ENCODE measurements around the gene AHNAK.

DNA sequence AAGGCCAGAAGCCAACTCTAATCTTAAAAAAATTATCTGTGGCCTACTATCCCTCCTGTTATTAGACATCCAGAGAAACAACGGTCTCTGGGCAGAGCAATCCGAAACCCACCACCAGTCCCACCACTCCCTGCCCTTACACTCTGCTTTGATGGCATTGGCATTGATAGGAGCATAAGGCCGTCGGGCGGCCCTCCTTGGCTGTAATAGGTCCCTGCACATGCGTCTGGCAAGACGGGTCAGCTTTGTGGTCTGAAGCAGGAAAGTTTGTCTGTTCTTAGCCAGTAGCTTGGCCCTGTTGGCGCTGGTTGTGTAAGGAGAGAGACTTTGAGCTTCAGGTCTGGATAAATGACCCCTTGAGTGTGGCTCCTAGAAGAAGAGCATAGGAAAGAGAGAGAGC is 48.5 kb upstream of the AHNAK start:
- TF ChIP-seq, protein P1, sequence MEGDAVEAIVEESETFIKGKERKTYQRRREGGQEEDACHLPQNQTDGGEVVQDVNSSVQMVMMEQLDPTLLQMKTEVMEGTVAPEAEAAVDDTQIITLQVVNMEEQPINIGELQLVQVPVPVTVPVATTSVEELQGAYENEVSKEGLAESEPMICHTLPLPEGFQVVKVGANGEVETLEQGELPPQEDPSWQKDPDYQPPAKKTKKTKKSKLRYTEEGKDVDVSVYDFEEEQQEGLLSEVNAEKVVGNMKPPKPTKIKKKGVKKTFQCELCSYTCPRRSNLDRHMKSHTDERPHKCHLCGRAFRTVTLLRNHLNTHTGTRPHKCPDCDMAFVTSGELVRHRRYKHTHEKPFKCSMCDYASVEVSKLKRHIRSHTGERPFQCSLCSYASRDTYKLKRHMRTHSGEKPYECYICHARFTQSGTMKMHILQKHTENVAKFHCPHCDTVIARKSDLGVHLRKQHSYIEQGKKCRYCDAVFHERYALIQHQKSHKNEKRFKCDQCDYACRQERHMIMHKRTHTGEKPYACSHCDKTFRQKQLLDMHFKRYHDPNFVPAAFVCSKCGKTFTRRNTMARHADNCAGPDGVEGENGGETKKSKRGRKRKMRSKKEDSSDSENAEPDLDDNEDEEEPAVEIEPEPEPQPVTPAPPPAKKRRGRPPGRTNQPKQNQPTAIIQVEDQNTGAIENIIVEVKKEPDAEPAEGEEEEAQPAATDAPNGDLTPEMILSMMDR (conservative IDR thresholded peaks at IDR 0.05 in 1 of 2, IDR thresholded peaks at IDR 0.05 in 1 of 2; ENCODE audit: low read depth in 1 of 2, low read length in 2 of 2): no peak
- no peak for TF ChIP-seq EZH2 (IDR thresholded peaks at IDR 0.05; ENCODE audit: low read length, missing control alignments)

All from fibroblast of lung (primary cell).